A673 (cell line): ENCODE measurements around the gene SCYL1. TPM values are rescaled to one million over a fixed set of nuclear protein-coding genes. Genes with fewer than 3 reads are reported as not detected.
A peak's percentile ranks its signal among the peaks of the same experiment; 100 is the strongest.

Experiments
- BruUV-seq: library from RNA; stranded (reverse); fragments of 400-500 nt; replicated peaks from 2 replicates; lab custom pipeline; 2021; lab: Mats Ljungman, UMichigan
- CTCF ChIA-PET: fragments of 300-600 bp; sonication (Branson Sonifier 250); formaldehyde crosslinking; loops from one replicate; lab custom pipeline; 2022; ENCODE audit warnings: antibody characterized with exemption; lab: Charles Lee
- POLR2A ChIA-PET: fragments of 300-600 bp; sonication (Branson Sonifier 250); formaldehyde crosslinking; loops from one replicate; lab custom pipeline; 2022; ENCODE audit warnings: antibody characterized with exemption; ENCODE audit not compliant: low non-redundant PET; lab: Charles Lee
- DNase-seq: peaks from one replicate; pipeline ENCODE4 v3.0.0-alpha.2; 2015; ENCODE audit warnings: low spot score
- H3K27ac ChIP-seq: fragments of 200-600 bp; sonication (generic); 2 replicates; pipeline ENCODE4 v1.5.1; 2016; ENCODE audit warnings: mixed run types, low read depth, mild to moderate bottlenecking, mixed read lengths, antibody characterized with exemption, low read length; ENCODE audit not compliant: poor library complexity, severe bottlenecking
- H3K27me3 ChIP-seq: fragments of 200-600 bp; sonication (generic); replicated peaks from 2 replicates; pipeline ENCODE4 v1.6.1; 2017; ENCODE audit warnings: mixed run types, low read depth, mild to moderate bottlenecking, mixed read lengths, antibody characterized with exemption, low read length; ENCODE audit not compliant: insufficient read depth, poor library complexity
- H3K36me3 ChIP-seq: fragments of 200-600 bp; sonication (generic); 2 replicates; pipeline ENCODE4 v1.6.1; 2016; ENCODE audit warnings: mixed run types, mild to moderate bottlenecking, mixed read lengths, antibody characterized with exemption, low read length; ENCODE audit not compliant: insufficient read depth, poor library complexity, severe bottlenecking
- H3K4me1 ChIP-seq: fragments of 200-600 bp; sonication (generic); 2 replicates; pipeline ENCODE4 v1.6.1; 2017; ENCODE audit warnings: mixed run types, mild to moderate bottlenecking, mixed read lengths, antibody characterized with exemption, low read length; ENCODE audit not compliant: insufficient read depth, poor library complexity, severe bottlenecking
- H3K4me3 ChIP-seq: fragments of 200-600 bp; sonication (generic); 2 replicates; pipeline ENCODE4 v1.5.1; 2016; ENCODE audit warnings: low read depth, mixed run types, mild to moderate bottlenecking, mixed read lengths, low read length; ENCODE audit not compliant: poor library complexity, severe bottlenecking
- H3K9me3 ChIP-seq: fragments of 200-600 bp; sonication (generic); 2 replicates; pipeline ENCODE4 v1.6.1; 2016; ENCODE audit warnings: mixed run types, low read depth, mild to moderate bottlenecking, mixed read lengths, antibody characterized with exemption, low read length; ENCODE audit not compliant: poor library complexity, severe bottlenecking
- CTCF ChIP-seq: fragments of 300-800, 200-600 bp; sonication (generic); conservative IDR thresholded peaks from 2 replicates; pipeline ENCODE4 v1.5.1; 2017; ENCODE audit warnings: low read depth, mild to moderate bottlenecking, antibody characterized with exemption, low read length, moderate library complexity, mixed read lengths
- EZH2 ChIP-seq: fragments of 200-600 bp; sonication (generic); IDR thresholded peaks from 2 replicates; pipeline ENCODE4 v1.6.1; 2017; ENCODE audit warnings: borderline replicate concordance, low read depth, mild to moderate bottlenecking, mixed read lengths, antibody characterized with exemption, low read length; ENCODE audit not compliant: poor library complexity, severe bottlenecking
- intact Hi-C: fragments of 100-400 bp; cut with micrococcal nuclease; formaldehyde crosslinking; loops from one replicate; pipeline ENCODE4 v1.10.0; 2022; ENCODE audit not compliant: unreplicated experiment
- total RNA-seq: library from RNA; stranded (reverse); gene quantifications from 2 replicates; pipeline ENCODE4 v1.2.3, GENCODE V29; 2021

Gene SCYL1
- total RNA-seq, 1 experiment from 2014 or later = 90.6 TPM

GRCh38 chr11:65580756-65581155 lies 55.9 kb downstream of the SCYL1 start:
- intact Hi-C loops = no loop called here
- no peak overlapping the region for H3K4me3 ChIP-seq
- no peak for TF ChIP-seq CTCF
- no peak for TF ChIP-seq EZH2
- H3K36me3 ChIP-seq = peaks cover 7% of the 10 kb centered on the region
- H3K9me3 ChIP-seq = no peaks in the 10 kb centered on the region
- DNase-seq = no peak
- BruUV-seq = no TSS peak
- H3K27ac ChIP-seq = no peak overlapping the region
- ChIA-PET CTCF (no interaction called here), POLR2A (no interaction called here)
- H3K27me3 ChIP-seq = no peaks in the 10 kb centered on the region
- peaks cover 13% of the 10 kb centered on the region for H3K4me1 ChIP-seq

GRCh38 chr11:65581928-65582327 lies 57.0 kb downstream of the SCYL1 start:
- Histone ChIP-seq H3K27ac (no peak overlapping the region), H3K9me3 (no peaks in the 10 kb centered on the region), H3K27me3 (no peaks in the 10 kb centered on the region), H3K4me3 (no peak overlapping the region), H3K4me1 (peaks cover 5% of the 10 kb centered on the region), H3K36me3 (peaks cover 7% of the 10 kb centered on the region)
- TF ChIP-seq EZH2 (no peak), CTCF (no peak)
- no TSS peak for BruUV-seq
- DNase-seq = no peak
- ChIA-PET CTCF (interaction anchor here (0.6 kb wide), 1 partner anchor 188 kb away, joined by 6 read pairs; no protein-coding TSS in a partner anchor), POLR2A (no interaction called here)
- intact Hi-C loops = no loop called here

- Histone ChIP-seq H3K36me3 (peaks cover 7% of the 10 kb centered on the region), H3K27me3 (no peaks in the 10 kb centered on the region), H3K9me3 (no peaks in the 10 kb centered on the region), H3K27ac (peak overlapping the region; percentile 40), H3K4me1 (no peaks in the 10 kb centered on the region), H3K4me3 (no peak overlapping the region)
- CTCF ChIA-PET = no interaction called here
- POLR2A ChIA-PET = no interaction called here
- intact Hi-C loops = no loop called here
- no peak for TF ChIP-seq CTCF
- no peak for TF ChIP-seq EZH2
- BruUV-seq = no TSS peak
- DNase-seq = no peak
Measured at GRCh38 chr11:65583589-65583988, 58.7 kb downstream of the SCYL1 start.
